Retina (tissue), 1 donor: ENCODE data around the gene ERGIC1.
"Not testable (repeated sequence)": the region's sequence is repeated elsewhere in the genome, so short reads cannot be mapped to it uniquely, and the experiment has no call there.

Source experiments
- DNase-seq: peaks from one replicate; pipeline ENCODE4 v3.0.0-alpha.2; 2016

Gene ERGIC1

GRCh38 chr5:172849606-172850453 lies 15.8 kb downstream of the ERGIC1 start:
- DNase-seq = no peak

- DNase-seq = no peak
Measured at GRCh38 chr5:172850454-172850797, 16.4 kb downstream of the ERGIC1 start.

DNA sequence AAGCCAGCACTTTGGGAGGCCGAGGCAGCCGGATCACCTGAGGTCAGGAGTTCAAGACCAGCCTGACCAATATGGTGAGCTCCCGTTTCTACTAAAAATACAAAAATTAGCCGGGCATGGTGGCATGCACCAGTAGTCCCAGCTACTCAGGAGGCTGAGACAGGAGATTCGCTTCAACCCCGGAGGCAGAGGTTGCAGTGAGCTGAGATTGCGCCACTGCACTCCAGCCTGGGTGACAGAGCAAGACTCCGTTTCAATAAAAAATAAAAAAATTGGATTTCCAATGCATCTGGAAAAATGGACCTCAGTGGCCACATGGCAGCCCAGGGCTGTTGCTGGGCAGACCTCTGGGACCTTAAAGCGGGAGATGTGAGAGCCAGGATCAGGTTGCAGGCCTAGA lies 17.2 kb downstream of the ERGIC1 start:
- not testable (repeated sequence) for DNase-seq

GRCh38 chr5:172852490-172853354 lies 18.7 kb downstream of the ERGIC1 start:
- no peak for DNase-seq

- no peak for DNase-seq
Measured at GRCh38 chr5:172853355-172853975, 19.4 kb downstream of the ERGIC1 start.

DNA sequence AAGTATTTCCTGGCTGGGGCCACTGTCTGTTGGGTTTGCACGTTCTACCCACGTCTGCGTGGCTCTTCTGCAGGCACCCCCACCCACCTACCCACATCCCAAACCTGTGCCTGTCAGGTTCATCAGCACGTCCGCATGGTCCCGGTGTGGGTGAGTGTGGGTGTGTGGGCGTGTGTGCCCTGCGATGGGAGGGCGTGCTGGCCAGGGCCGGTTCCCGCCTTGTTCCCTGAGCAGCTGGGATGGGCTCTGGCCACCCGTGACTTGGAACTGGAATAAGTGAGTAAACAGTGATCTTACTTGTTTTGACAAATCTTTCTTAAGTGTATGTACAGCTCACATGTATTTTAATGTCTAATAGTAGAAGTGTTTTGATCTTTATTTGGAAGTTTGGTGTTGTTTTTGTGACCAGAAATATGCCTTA lies 20.4 kb downstream of the ERGIC1 start:
- DNase-seq = no peak

DNA sequence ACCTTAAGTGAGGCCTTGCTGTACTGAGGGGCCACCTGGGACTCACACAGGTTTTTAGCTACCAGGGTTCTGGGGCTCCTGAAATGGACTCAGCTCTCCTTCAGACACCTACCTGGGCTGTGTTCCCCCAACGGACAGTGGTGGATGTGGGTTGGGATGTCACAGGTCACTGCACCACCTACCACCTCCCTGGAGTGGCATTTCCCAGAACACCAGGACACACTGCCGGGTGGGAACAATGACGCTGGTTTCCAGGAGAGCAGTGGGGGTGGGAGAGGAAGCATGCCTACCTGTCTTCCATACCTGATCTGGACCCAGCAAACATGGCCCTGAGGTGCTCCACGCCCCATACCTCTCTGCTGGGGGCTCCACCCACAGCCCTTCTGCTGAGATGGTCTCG lies 20.9 kb downstream of the ERGIC1 start:
- no peak for DNase-seq

- no peak for DNase-seq
Measured at GRCh38 chr5:172855597-172856292, 21.7 kb downstream of the ERGIC1 start.

GRCh38 chr5:172856336-172856735 lies 22.3 kb downstream of the ERGIC1 start:
- no peak for DNase-seq

- no peak for DNase-seq
Measured at GRCh38 chr5:172857982-172858381, 23.9 kb downstream of the ERGIC1 start.

DNA sequence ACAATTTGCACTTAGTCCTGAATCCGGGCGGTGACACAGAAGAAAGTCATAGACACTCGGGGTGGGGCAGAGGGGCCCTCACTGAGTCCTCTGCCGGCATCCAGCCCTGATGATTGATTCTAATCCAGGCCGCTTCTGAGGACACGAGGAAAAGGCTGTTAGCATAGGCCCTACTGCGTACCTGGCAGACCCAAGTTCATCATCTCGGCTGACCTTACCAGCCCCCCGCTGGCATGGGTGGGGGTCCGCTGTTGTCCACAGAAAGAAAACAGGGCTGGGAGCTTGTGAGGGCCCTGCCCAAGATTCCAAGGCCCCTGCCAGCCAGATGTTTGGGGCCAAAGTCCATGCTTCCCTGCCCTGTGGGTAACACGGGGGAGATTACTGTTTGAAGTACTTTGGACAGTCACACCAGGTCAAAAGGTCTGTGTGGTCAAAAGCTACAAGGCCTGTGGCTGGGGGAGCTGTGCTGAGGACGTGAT lies 24.5 kb downstream of the ERGIC1 start:
- DNase-seq = no peak

GRCh38 chr5:172858990-172859811 lies 25.1 kb downstream of the ERGIC1 start:
- DNase-seq = no peak

DNA sequence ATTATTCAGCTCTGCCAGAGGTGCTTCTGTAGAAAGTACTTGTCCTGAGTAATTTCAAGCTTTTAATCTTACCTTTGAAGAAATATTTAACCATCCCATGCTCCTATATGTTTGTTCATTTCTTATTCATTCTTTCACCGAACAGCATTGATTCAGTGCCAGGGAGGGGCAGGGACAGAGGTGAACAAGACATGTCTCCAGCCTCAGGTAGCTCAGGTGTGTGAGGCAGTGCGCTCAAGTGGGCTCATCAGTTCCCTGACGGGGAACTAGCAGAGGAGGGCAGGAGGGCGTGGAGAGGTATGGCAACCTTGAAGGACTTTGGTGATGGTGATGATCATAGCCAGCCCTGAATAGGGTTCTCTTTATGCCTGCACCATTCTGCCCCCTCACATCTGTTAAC lies 25.9 kb downstream of the ERGIC1 start:
- no peak for DNase-seq

DNA sequence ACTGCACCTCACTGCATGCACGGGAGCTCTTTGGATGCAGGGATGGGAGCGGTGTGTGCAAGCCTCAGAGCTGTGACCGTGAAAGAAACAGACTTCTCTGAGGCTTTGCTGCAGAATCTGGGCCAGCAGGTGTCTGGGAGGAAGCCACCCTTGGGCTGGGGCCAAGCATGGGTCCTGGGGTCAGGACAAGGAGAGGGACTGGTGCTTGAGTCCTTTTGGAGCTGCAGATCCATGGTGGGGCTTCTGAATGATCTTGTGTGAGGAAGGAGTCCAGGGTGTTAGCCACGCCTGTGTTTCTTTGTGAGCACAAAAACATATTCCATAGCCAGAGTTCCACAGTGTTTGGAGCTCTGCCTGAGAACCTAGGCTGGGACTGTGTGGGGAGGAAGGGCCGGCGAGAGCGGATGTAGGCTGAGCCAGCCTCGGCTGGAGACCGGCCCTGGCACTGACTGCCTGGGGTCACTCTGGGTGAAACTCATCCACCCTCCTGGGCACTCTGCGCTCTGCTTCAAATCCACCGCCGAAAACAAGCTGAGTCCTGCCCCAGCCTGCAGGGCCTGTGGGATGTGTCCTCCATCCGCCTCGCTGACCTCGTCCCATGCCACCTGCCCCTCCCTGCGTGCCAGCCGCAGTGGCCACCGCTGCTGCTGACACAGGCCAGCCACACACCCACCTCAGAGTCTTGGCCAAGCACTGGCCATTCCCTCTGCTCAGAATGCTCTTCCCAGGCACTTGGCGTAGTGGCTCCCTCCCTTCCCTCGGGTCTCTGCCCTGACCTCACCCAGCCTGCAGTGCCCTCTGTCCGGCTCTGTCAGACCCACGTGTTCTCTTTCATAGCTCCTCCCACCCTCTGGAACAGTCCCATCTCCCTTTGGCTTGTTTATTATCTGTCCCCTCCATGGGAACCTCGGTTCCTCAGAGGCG lies 26.7 kb downstream of the ERGIC1 start:
- no peak for DNase-seq

DNA sequence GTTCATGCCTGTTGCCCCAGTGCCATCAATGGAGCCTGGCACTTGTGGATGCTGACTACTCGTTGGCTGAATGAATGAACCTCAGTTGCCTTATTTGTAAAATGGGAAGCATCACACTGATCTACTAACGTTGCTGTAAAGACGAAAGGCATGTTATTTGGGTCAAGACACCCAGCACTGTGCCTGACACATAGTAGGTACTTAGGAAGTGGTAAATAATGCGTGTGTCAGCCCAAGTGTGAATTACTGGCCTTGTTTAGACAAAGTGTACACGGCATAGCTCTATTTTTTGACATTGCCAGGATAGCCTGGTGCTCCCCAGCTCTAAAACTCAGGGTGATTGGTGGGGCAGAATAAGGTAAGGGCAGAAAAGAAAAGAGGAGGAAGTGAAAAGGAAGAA lies 27.4 kb downstream of the ERGIC1 start:
- DNase-seq = no peak

DNA sequence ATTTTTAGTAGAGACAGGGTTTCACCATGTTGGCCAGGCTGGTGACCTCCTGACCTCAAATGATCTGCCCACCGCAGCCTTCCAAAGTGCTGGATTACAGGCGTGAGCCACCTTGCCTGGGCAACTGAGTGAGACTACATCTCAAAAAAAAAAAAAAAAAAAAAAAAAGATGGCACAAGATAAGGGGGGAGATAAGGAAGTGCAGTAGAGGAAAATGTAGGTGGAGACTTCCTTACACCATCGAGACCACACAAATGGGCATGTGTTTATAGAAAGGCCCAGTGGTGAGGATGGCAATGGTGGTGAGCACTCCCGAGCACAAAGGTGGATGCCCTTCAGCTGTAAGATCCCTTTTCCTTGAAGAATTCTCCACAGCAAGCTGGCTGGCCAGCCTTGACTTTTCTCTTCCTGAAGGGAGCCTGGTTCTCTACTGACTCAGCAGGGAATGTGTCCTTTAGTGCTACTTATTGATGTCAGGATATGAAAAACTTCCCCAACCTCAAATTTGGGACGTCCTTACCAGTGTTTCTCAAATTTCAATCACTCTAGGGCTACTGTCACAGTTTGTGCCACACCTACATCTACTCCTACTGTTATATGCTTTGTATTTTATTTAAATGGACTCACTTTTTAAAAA lies 28.2 kb downstream of the ERGIC1 start:
- DNase-seq = no peak

DNA sequence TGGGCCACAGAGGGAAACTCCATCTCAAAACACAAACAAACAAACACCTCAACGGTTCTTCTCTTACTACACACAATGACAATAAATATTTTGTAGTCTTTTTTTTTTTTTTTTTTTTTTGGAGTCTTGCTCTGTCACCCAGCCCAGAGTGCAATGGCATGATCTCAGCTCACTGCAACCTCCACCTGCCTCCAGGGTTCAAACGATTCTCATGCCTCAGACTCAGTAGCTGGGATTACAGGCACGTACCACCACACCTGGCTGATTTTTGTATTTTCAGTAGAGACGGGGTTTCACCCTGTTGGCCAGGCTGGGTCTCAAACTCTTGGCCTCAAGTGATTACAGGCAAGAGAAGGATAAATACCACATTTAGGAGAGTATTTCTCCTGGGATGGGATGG lies 30.1 kb downstream of the ERGIC1 start:
- DNase-seq = not testable (repeated sequence)

GRCh38 chr5:172864747-172865146 lies 30.7 kb downstream of the ERGIC1 start:
- DNase-seq = no peak

GRCh38 chr5:172866378-172866777 lies 32.3 kb downstream of the ERGIC1 start:
- DNase-seq = no peak
